Neural cell (in vitro differentiated cells): ENCODE measurements around the gene MCM9.

Experiments used
- EP300 ChIP-seq: fragments of 450-650 bp; conservative IDR thresholded peaks from 2 replicates; pipeline ENCODE4 v1.6.1; 2014; ENCODE audit warnings: antibody characterized with exemption, mild to moderate bottlenecking, moderate library complexity; ENCODE audit not compliant: poor library complexity, severe bottlenecking
- EZH2 ChIP-seq: fragments of 200-600, 300-800 bp; shearing (Covaris generic), sonication (generic); IDR thresholded peaks from 2 replicates; pipeline ENCODE4 v1.6.1; 2014; ENCODE audit warnings: antibody characterized with exemption, low read length, borderline replicate concordance, mild to moderate bottlenecking; ENCODE audit not compliant: insufficient read depth, poor library complexity, severe bottlenecking
- MXI1 ChIP-seq: fragments of 450-650 bp; conservative IDR thresholded peaks from 2 replicates; pipeline ENCODE4 v1.6.1; 2014; ENCODE audit warnings: antibody characterized with exemption, mild to moderate bottlenecking; ENCODE audit not compliant: poor library complexity, severe bottlenecking
- POLR2AphosphoS5 ChIP-seq: IDR thresholded peaks from 2 replicates; pipeline ENCODE4 v1.6.1; 2012
- SMC3 ChIP-seq: fragments of 450-650 bp; conservative IDR thresholded peaks from 2 replicates; pipeline ENCODE4 v1.6.1; 2014; ENCODE audit warnings: antibody characterized with exemption, mild to moderate bottlenecking, moderate library complexity; ENCODE audit not compliant: poor library complexity
- TAF1 ChIP-seq: IDR thresholded peaks from 2 replicates; pipeline ENCODE4 v1.6.1; 2012; ENCODE audit warnings: low read depth
- TF ChIP-seq, protein P1 (sequence below): fragments of 450-650 bp; IDR thresholded peaks from 2 replicates; pipeline ENCODE4 v1.5.1; 2014; ENCODE audit warnings: antibody characterized with exemption, mild to moderate bottlenecking, moderate library complexity; ENCODE audit not compliant: poor library complexity, severe bottlenecking
- TF ChIP-seq, protein P2 (sequence below): IDR thresholded peaks from 2 replicates; pipeline ENCODE4 v1.6.1; 2012; ENCODE audit warnings: borderline replicate concordance

DNA sequence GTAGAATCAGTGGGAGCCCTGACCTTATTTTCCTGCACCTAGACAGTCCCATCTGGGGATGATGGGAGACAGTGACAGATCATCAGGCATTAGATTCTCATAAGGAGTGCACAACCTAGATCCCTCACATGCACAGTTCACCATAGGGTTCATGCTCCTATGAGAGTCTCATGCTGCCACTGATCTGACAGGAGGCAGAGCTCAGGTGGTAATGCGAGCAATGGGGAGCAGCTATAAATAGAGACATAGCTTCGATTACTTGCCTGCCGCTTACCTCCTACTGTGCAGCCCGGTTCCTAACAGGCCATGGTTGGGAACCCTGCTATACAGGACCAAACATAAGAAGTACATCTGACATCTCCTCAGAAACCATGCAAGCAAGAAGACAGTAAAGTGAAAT lies 72.5 kb downstream of the MCM9 start:
- TF ChIP-seq, protein P1, sequence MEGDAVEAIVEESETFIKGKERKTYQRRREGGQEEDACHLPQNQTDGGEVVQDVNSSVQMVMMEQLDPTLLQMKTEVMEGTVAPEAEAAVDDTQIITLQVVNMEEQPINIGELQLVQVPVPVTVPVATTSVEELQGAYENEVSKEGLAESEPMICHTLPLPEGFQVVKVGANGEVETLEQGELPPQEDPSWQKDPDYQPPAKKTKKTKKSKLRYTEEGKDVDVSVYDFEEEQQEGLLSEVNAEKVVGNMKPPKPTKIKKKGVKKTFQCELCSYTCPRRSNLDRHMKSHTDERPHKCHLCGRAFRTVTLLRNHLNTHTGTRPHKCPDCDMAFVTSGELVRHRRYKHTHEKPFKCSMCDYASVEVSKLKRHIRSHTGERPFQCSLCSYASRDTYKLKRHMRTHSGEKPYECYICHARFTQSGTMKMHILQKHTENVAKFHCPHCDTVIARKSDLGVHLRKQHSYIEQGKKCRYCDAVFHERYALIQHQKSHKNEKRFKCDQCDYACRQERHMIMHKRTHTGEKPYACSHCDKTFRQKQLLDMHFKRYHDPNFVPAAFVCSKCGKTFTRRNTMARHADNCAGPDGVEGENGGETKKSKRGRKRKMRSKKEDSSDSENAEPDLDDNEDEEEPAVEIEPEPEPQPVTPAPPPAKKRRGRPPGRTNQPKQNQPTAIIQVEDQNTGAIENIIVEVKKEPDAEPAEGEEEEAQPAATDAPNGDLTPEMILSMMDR = no peak
- no peak for TF ChIP-seq EZH2
- TF ChIP-seq POLR2AphosphoS5 = no peak
- TF ChIP-seq SMC3 = no peak
- TF ChIP-seq, protein P2, sequence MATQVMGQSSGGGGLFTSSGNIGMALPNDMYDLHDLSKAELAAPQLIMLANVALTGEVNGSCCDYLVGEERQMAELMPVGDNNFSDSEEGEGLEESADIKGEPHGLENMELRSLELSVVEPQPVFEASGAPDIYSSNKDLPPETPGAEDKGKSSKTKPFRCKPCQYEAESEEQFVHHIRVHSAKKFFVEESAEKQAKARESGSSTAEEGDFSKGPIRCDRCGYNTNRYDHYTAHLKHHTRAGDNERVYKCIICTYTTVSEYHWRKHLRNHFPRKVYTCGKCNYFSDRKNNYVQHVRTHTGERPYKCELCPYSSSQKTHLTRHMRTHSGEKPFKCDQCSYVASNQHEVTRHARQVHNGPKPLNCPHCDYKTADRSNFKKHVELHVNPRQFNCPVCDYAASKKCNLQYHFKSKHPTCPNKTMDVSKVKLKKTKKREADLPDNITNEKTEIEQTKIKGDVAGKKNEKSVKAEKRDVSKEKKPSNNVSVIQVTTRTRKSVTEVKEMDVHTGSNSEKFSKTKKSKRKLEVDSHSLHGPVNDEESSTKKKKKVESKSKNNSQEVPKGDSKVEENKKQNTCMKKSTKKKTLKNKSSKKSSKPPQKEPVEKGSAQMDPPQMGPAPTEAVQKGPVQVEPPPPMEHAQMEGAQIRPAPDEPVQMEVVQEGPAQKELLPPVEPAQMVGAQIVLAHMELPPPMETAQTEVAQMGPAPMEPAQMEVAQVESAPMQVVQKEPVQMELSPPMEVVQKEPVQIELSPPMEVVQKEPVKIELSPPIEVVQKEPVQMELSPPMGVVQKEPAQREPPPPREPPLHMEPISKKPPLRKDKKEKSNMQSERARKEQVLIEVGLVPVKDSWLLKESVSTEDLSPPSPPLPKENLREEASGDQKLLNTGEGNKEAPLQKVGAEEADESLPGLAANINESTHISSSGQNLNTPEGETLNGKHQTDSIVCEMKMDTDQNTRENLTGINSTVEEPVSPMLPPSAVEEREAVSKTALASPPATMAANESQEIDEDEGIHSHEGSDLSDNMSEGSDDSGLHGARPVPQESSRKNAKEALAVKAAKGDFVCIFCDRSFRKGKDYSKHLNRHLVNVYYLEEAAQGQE = no peak
- TF ChIP-seq EP300 = no peak
- TF ChIP-seq TAF1 = no peak
- no peak for TF ChIP-seq MXI1
